OCI-LY1 (cell line): ENCODE data around the gene MBNL2.

Experiments used
- H2AFZ ChIP-seq: fragments of 200-600 bp; sonication (generic), shearing (Covaris generic); 2 replicates; pipeline ENCODE4 v1.6.0; 2014; ENCODE audit warnings: antibody characterized with exemption, mild to moderate bottlenecking, low read length
- H3F3A ChIP-seq: fragments of 200-600 bp; sonication (generic), shearing (Covaris generic); 2 replicates; pipeline ENCODE4 v1.6.0; 2014; ENCODE audit warnings: mild to moderate bottlenecking, antibody characterized with exemption, low read length, moderate library complexity; ENCODE audit not compliant: insufficient read depth
- H3K27ac ChIP-seq: fragments of 200-600 bp; sonication (generic); 2 replicates; pipeline ENCODE4 v1.5.1; 2014; ENCODE audit warnings: low read length, mixed run types, mild to moderate bottlenecking, low read depth; ENCODE audit not compliant: poor library complexity, severe bottlenecking
- H3K27me3 ChIP-seq: fragments of 200-600 bp; sonication (generic); 2 replicates; pipeline ENCODE4 v1.6.0; 2014; ENCODE audit warnings: antibody characterized with exemption, mild to moderate bottlenecking, low read length, moderate library complexity; ENCODE audit not compliant: insufficient read depth
- H3K36me3 ChIP-seq: fragments of 200-600 bp; sonication (generic); 2 replicates; pipeline ENCODE4 v1.6.1; 2014; ENCODE audit warnings: mild to moderate bottlenecking, antibody characterized with exemption, low read length, moderate library complexity, mixed read lengths; ENCODE audit not compliant: insufficient read depth
- H3K4me1 ChIP-seq: fragments of 200-600 bp; sonication (generic); 2 replicates; pipeline ENCODE4 v1.5.1; 2014; ENCODE audit warnings: mild to moderate bottlenecking, low read length, moderate library complexity; ENCODE audit not compliant: insufficient read depth, severe bottlenecking
- H3K4me2 ChIP-seq: fragments of 200-600 bp; sonication (generic), shearing (Covaris generic); 2 replicates; pipeline ENCODE4 v1.6.1; 2014; ENCODE audit warnings: low read length
- H3K4me3 ChIP-seq: fragments of 200-600 bp; sonication (generic); 2 replicates; pipeline ENCODE4 v1.5.1; 2014; ENCODE audit warnings: low read length, low read depth, mild to moderate bottlenecking, mixed read lengths; ENCODE audit not compliant: poor library complexity, severe bottlenecking
- H3K79me2 ChIP-seq: fragments of 200-600 bp; shearing (Covaris generic); 2 replicates; pipeline ENCODE4 v1.6.1; 2016; ENCODE audit warnings: mixed run types, low read length, mixed read lengths; ENCODE audit not compliant: insufficient read depth
- H3K9ac ChIP-seq: fragments of 200-600 bp; sonication (generic), shearing (Covaris generic); 2 replicates; pipeline ENCODE4 v1.6.1; 2014; ENCODE audit warnings: mild to moderate bottlenecking, low read length, mixed read lengths
- H3K9me2 ChIP-seq: fragments of 200-600 bp; sonication (generic), shearing (Covaris generic); 2 replicates; pipeline ENCODE4 v1.6.1; 2014; ENCODE audit warnings: low read depth, mild to moderate bottlenecking, low read length, mixed read lengths
- H3K9me3 ChIP-seq: fragments of 200-600 bp; shearing (Covaris generic); 2 replicates; pipeline ENCODE4 v1.6.1; 2014; ENCODE audit warnings: low read length, mixed read lengths
- H4K20me1 ChIP-seq: fragments of 200-600 bp; sonication (generic), shearing (Covaris generic); 2 replicates; pipeline ENCODE4 v1.6.0; 2016; ENCODE audit warnings: mild to moderate bottlenecking, low read length; ENCODE audit not compliant: insufficient read depth
- CTCF ChIP-seq: fragments of 200-600 bp; sonication (generic), shearing (Covaris generic); IDR thresholded peaks from 2 replicates; pipeline ENCODE4 v1.5.1; 2017; ENCODE audit warnings: mild to moderate bottlenecking, antibody characterized with exemption, low read length, moderate library complexity, mixed read lengths
- EZH2 ChIP-seq: fragments of 200-600 bp; sonication (generic), shearing (Covaris generic); IDR thresholded peaks from 2 replicates; pipeline ENCODE4 v1.8.0; 2017; ENCODE audit warnings: borderline replicate concordance, mixed run types, mild to moderate bottlenecking, antibody characterized with exemption, low read length, moderate library complexity, mixed read lengths

Gene MBNL2

GRCh38 chr13:97432232-97432916 is 210.2 kb downstream of the MBNL2 start:
- H3K27me3 ChIP-seq = no peaks in the 10 kb centered on the region
- H4K20me1 ChIP-seq = no peaks in the 10 kb centered on the region
- peaks cover 9% of the 10 kb centered on the region; the same call in 1 of the 2 replicates for H3K36me3 ChIP-seq
- H3K4me2 ChIP-seq = peak overlapping the region; percentile 94
- H3K79me2 ChIP-seq = peaks cover 26% of the 10 kb centered on the region
- H3K9me3 ChIP-seq = peaks cover 6% of the 10 kb centered on the region; the same call in 1 of the 2 replicates
- H3K4me3 ChIP-seq = peak overlapping the region; percentile 86
- no peaks in the 10 kb centered on the region for H3F3A ChIP-seq
- peak overlapping the region; percentile 55 for H3K9ac ChIP-seq
- H3K27ac ChIP-seq = no peak overlapping the region
- H2AFZ ChIP-seq = peak overlapping the region; percentile 44; the same call in 1 of the 2 replicates
- peaks cover 32% of the 10 kb centered on the region for H3K4me1 ChIP-seq
- TF ChIP-seq EZH2 = no peak
- no peak for TF ChIP-seq CTCF
- H3K9me2 ChIP-seq = no peaks in the 10 kb centered on the region

GRCh38 chr13:97432917-97433726 is 211.0 kb downstream of the MBNL2 start:
- H3F3A ChIP-seq = no peaks in the 10 kb centered on the region
- peak overlapping the region; percentile 72; the same call in 1 of the 2 replicates for H2AFZ ChIP-seq
- H3K4me2 ChIP-seq = peak overlapping the region; percentile 94
- no peaks in the 10 kb centered on the region for H3K27me3 ChIP-seq
- TF ChIP-seq CTCF (no peak), EZH2 (no peak)
- H3K9me3 ChIP-seq = peaks cover 6% of the 10 kb centered on the region; the same call in 1 of the 2 replicates
- H4K20me1 ChIP-seq = no peaks in the 10 kb centered on the region
- H3K4me1 ChIP-seq = peaks cover 32% of the 10 kb centered on the region
- peak overlapping the region; percentile 95 for H3K27ac ChIP-seq
- H3K4me3 ChIP-seq = peak overlapping the region; percentile 86
- peaks cover 27% of the 10 kb centered on the region for H3K79me2 ChIP-seq
- peak overlapping the region; percentile 94 for H3K9ac ChIP-seq
- H3K9me2 ChIP-seq = no peaks in the 10 kb centered on the region
- peaks cover 9% of the 10 kb centered on the region; the same call in 1 of the 2 replicates for H3K36me3 ChIP-seq

- no peaks in the 10 kb centered on the region for H3F3A ChIP-seq
- H3K79me2 ChIP-seq = peaks cover 27% of the 10 kb centered on the region
- no peaks in the 10 kb centered on the region for H4K20me1 ChIP-seq
- H3K9ac ChIP-seq = peak within 1 kb of the TSS; percentile 94
- H3K4me3 ChIP-seq = peak within 1 kb of the TSS; percentile 86
- TF ChIP-seq CTCF (no peak), EZH2 (no peak)
- peaks cover 14% of the 10 kb centered on the region; the same call in 1 of the 2 replicates for H3K36me3 ChIP-seq
- peaks cover 6% of the 10 kb centered on the region; the same call in 1 of the 2 replicates for H3K9me3 ChIP-seq
- H3K4me2 ChIP-seq = peak within 1 kb of the TSS; percentile 94
- no peaks in the 10 kb centered on the region for H3K27me3 ChIP-seq
- H2AFZ ChIP-seq = peak within 1 kb of the TSS; percentile 72; the same call in 1 of the 2 replicates
- peaks cover 32% of the 10 kb centered on the region for H3K4me1 ChIP-seq
- H3K9me2 ChIP-seq = no peaks in the 10 kb centered on the region
- H3K27ac ChIP-seq = peak within 1 kb of the TSS; percentile 95
Measured at GRCh38 chr13:97433727-97434396, 211.7 kb downstream of the MBNL2 start, which contains the start of gene RAP2A. Gene RAP2A (plus strand): TSS chr13:97434169. CDS start chr13:97434471, 302 bp downstream.
